Stimulated activated CD4-positive, alpha-beta T cell treated with anti-CD3 and anti-CD28 coated beads, Interleukin-4, amount 100 ng/mL, for 4 hours (primary cell): ENCODE measurements around the gene TFF1.
"Not testable (repeated sequence)": the region's sequence is repeated elsewhere in the genome, so short reads cannot be mapped to it uniquely, and the experiment has no call there.

Source experiments
- DNase-seq, 2 experiments: peaks; one replicate each; pipeline ENCODE4 v3.0.0-alpha.2; 2020

TFF1 gene

DNA sequence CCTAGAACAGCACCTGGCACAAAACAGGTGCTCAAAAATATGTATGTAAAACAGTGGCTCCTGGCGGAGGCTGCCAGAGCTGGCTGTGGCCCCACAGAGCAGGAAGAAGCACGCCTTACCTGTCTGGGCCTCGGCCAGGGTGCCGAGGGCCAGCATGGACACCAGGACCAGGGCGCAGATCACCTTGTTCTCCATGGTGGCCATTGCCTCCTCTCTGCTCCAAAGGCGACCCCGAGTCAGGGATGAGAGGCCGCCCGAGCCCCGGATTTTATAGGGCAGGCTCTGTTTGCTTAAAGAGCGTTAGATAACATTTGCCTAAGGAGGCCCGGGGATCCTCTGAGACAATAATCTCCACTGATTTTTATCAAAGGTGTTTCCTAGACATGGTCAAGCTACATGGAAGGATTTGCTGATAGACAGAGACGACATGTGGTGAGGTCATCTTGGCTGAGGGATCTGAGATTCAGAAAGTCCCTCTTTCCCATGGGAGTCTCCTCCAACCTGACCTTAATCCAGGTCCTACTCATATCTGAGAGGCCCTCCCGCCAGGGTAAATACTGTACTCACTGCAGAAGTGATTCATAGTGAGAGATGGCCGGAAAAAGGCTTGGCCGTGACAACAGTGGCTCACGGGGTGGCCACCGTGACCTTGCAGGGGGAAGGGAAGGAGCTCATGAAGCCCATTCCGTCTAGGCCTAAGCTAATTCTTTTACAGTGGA, at the start of gene TFF1:
Gene TFF1, minus strand, starts transcription at position 244 of the 719 bp plus-strand sequence. Its CDS starts 40 bp downstream, at position 204.
- no peak for DNase-seq

DNA sequence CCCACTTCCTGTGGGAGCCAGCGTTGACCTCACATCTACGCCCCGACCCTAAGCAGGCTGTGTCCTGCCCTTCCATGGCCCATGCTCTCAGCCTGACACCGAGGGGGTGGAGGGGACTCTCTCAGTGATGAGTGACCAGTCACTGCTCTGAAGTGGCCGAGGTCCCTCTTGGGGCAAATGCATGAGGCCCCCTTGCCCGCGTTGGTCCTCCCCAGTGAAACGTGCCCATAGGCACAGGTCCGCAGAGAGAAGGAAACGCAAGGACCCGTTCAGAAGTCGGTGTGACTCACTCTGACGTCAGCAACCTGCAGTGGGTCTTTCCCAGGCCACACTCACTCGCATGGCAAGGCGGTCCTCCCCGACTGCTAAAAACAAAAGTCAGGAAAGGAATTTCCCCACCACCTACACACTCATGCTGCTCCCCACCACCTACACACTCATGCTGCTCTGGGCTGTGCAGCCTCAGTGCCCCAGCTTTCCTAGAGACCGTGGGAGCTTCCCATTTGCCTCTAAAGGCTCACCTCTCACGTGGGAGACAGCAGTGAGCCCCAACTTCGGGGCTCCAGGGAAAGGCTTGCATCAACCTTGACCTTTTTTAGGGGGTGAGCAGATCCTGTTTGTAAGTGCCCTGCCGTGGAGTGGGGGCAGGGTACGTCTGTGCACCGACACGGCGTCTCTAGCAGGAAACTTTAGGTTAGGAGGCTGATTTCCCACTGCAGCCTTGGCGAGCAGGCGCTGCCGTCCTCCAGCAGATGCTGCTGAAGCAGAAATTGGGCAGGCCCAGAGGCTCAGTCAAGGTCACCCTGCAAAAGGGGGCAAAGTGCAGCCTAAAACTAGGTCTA, 48.8 kb upstream of the TFF1 start:
- DNase-seq, result peak; percentile 87 to 96

DNA sequence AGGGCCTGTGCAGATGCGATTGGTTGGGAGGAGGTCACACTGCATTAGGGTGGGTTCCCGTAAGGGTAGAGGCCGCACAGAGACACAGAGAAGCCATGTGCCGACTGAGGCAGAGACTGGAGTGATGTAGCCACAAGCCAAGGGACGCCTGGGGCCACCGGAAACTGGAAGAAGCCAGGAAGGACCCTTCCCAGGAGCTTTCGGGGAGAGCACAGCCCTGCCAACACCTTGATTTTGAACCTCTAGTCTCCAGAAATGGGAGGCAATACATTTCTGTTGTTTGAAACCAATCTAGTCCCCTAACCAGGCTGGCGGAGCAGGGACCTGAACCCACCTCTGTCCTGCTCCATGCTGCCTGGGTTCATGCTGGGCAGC, 48.2 kb upstream of the TFF1 start:
- no peak for DNase-seq

DNA sequence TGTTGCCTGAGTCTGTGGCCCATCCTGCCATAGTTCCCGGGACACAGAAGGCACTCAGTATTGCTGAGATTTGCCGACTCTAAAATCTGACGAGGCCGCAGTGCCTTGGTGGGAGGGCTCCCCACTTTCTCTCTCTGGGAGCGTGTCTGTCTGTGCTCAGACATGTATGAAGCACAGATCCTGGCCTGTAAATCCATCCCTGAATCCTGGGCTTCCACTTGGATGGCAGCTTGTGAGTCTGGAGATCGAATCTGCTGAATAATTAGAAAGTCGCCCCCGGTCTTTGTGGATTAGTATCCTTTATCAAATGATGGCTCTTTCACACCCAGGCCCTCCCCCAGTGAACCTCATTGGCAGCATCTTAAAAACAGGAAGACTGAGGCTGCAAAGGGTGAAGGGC, 47.7 kb upstream of the TFF1 start:
- DNase-seq, result no peak

DNA sequence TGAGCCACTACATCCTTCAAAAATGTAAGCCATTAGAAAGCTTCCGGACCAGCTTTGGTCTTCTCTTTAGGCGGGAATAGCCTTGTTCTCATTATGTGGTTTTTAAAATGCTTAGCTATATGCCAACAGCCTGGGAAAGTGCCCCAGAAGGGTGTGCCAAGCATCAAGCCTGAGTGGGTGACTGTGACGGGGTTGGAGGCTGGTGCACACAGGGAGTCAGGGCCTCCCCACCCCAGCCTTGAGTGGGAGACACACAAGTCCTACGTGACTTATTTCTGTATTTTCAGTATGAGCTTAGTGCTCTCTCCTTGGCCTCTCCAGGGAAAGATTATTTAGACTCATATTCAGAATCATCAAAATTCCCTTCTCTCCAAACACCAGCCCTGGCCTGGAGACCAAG, 47.2 kb upstream of the TFF1 start:
- peak; percentile 43 for DNase-seq

DNA sequence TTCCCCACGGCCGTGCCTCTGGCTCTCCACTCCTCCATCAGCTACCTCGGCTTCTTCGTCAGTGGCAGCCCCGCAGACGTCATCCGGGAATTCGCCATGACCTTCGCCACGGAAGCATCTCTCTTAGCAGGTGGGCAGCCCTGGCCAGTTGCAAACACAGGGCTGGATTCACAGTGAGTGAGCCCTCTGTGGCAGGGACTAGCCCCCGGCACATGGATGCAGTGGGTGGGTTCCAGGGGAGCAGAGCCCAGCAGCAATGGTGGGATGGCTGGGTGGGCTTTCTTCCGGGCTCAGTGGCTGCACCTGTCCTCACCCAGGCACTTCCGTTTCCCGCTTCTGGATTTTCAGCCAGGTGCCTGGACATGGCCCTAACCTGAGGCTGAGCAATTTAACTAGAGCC, 46.8 kb upstream of the TFF1 start:
- DNase-seq, result no peak

DNA sequence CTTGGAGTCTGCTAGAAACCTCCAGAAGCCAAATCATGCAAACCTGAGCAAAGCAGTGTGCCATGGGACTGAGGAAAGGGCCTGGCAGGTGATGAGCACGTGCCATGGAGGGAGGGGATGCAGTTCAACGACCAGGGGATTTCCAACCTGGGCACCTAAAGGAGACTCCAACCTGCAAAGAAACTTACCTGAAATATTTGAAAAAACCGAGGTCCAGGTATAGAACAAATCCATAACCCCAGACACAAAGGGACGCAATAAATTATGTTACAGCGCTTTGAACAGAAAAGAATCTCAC, 46.2 kb upstream of the TFF1 start:
- no peak for DNase-seq

DNA sequence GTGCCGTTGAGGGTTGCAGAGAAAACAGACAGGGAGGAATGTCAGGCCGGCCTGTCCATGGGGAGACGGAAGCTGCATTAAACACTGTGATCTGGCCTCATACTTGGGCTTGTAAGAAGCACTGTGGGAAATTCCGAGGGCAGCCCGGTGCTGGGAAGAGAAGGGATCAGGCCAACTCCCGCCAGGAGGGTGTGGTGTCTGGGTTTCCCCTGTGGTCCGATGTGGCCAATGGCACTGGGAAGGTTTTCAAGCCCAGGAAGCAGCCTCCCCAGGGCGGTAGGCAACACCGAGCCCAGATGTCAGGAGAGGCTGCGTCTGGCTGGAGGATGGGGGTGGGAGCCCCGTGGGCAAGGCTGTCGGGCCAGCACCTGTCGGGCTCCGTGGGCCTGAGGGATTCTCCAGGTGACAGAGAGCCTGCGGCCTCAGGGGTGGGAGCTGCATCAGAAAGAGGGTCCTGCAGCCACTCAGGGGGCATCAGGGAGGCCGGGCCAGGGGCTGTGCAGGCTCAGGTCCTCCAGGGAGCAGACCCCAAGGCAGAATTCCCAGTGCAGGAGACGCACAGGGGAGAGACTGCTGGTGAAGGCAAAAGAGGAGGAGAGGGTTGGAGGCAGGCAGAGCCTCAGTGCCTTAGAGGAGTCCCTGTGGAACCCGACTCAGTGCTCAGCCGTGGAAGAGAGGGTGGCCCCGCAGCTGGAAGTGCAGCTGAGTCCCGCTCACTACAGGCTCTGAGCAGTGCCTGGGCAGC, 45.7 kb upstream of the TFF1 start:
- no peak for DNase-seq

DNA sequence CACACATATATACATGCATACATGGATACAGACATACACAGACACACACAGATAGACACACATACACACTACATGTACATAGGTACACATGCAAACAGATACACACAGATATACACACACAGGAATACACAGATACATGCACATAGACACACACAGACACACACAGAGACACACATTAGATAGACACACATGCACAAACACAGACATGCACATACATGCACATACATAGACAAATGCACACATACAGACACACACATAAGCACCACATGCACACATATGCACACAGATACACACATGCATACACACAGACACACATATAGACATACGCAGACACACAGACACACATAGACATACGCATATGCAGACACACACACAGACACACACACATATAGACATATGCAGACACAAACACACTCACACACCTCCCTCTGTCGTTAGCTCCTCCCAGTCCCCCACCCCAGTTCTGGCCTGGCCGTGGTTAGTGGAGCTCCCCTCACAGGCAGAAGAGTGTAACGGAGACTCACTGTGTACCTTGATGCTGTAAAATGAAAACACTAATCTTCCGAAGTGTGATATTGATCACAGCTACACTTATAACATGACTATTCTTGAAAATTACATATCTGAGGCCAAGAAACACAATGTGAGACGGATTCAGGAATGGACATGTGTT, 45.0 kb upstream of the TFF1 start:
- no peak for DNase-seq

DNA sequence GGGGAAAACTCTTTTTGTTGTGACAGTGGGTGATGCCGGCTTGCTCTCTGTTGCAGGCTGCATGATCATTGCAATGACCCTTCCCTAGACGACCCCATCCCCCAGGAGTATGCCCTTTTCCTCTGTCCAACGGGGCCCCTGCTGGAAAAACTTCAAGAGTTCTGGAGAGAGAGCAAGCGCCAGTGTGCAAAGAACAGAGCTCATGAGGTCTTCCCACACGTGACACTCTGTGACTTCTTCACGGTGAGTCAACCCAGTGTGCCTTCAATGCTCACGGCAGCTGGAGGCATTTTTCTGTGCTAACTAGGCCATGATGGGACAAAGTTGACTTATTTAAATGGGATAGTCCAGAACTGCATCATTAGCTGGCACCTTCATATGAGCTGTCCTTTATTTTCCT, 43.0 kb upstream of the TFF1 start:
- peak in 1 of 2 experiments; percentile 38 for DNase-seq

DNA sequence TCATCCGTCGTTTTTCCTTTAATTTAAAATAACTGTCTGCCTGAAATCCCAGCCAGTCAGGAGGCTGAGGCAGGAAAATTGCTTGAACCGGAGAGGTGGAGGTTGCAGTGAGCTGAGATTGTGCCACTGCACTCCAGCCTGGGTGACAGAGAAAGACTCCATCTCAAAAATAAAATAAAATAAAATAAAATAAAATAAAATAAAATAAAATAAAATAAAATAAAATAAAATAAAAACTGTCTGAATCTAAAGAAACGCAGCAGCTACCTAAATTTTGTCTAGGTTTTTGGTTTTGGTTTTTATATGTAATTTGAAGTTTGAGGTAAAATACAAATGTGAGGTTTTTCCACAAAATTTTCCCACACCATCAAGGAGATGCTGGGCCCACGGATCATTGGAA, 42.4 kb upstream of the TFF1 start:
- DNase-seq, result not testable (repeated sequence)

DNA sequence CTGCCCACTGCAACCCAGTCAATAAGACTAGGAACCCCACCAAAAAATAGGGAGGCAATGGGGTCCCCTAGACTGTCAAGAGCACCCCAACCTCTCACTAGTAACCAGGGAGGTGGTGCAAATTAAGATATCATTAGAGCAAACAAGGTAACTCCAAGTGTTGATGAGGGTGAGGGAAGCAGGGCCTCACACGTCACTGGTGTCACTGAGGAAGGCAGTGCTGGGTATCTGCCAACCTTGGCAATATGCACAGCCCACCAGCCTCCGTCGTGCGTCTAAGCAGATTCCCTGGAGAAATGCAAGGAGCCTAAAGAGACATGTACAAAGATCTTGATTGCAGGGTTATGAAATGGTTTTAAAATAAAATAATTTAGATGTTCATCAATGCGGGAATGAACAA, 41.1 kb upstream of the TFF1 start:
- no peak for DNase-seq

DNA sequence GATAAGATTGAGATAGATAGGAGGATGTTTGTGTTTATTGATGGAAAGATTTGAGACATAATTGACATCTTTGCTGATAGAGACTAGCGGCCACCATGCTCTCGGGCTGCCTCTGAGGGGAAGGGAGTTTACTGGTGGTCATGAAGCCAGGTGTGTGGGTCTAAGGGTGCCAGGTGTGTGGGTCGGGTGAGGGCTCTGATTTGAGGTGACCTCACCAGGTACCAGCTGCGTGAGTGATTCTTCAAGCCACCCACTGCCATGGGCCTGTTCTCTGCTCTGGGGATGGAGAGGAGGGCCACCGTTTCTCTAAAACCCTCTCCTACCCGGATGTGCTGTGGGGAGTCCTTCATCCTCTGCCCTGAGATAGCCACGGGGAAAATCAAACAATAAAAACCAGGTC, 40.5 kb upstream of the TFF1 start:
- no peak for DNase-seq

DNA sequence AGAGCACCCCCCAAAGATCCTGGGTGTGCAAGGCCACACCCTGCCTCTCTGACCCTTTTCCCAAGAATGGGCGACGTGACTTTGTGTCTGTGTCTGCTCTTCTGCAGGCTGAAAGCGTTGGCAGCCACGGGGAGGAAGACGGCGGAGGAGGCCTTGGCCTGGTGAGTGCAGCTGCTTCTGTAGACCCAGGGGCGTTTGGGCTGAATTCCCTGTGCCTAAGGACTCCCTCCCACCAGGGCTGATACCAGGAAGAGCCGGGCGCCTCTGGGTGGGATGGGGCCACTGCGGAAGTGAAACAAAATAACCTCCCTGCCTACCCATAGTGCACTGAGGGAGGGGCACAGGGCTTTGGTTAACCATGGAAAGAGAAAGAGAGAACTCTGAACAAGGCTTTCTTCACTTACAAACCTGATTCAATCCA, 39.9 kb upstream of the TFF1 start:
- DNase-seq, result peak; percentile 40 to 50

DNA sequence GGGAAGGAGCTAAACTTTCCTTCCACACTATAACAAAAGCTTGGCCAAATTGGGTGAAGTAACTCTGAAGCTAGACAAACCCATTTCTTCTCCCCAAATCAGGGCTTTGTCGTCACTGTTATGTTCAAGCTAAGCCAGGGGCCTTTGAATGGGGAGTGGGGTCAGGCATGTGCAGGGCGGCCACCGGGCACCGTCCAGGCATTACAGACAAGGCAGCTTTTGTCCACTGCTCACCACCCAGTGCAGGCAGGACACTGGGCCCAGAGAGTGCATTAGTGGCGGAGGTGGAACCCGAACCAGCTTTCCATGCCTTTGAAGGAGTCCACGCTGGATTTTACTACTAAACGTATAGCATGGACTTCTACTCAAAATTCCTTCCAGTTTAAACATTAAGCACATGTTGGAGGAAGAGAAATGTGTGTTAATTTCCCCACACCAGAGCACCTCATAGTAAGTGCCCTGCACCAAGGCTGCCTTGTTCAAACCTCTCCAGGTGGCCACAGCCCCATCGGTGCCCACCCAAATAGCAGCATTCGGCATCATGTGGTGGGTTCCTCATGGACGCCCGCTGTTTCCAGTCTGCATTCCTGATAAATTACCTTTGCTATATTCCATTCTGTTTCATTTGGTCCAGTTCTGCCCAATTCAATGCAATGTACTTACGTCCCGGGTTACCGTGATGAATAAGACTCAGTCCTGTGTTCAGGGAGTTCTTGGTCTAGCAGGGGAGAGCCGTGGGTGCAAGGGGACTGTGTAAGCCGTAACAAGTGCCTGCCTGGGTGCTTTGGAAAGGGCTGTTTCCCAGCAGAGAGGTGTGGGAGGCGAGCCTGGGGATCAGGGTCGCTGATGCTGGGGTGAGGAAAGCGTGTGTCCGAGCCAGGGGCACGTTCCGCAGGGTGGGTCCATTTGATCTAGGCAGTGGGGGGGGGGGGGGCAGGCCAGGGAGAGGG, 39.0 kb upstream of the TFF1 start:
- no peak for DNase-seq

DNA sequence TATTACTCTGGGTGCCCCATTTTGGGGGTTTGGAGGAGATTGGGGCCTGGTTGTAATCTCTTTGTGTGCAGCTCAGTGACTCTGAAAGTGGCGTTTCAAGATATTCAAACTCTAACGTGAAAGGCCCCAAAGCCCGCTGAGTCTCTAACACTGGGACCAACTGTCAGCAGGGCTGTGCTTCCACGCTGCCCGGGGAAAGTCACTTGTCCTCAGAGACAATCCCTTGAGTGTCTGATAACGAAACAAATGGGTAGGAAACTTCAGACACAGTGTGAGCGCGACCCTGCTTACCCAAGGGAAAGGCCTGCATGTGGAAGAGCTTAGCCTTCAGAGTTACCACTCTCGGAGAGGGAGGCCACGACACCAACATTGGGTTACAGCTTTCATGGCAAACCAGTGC, 38.2 kb upstream of the TFF1 start:
- peak in 1 of 2 experiments; percentile 24 for DNase-seq

DNA sequence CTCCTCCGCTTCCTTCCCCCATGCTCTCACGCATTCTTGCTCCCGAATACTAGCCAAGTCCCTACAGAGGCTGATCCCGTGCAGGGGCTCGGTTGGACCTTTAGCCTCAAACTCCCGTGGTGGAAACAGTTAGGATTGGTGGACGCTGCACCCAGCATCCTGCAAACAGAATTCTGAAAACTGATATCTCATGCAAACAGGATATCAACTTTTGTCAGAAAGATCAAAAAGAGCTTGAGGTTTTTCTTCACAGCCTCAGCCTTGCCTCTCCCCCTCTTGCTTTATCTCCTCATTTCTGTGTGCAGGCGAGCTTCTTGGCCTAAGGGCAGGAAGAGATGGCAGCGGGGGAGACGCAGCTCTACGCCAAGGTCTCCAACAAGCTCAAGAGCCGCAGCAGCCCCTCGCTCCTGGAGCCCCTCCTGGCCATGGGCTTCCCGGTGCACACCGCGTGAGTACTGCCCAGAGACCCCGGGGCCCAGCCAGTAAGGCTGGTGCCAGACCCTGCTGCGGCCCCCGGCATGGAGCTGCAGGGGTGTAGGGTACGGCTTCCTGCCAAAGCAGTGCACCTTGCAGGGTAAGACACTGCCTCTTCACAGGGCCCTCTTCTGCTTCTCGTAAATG, 37.4 kb upstream of the TFF1 start, which contains the start of gene UBASH3A:
Gene UBASH3A, plus strand, starts transcription at position 292 of the 621 bp plus-strand sequence. Its CDS starts 44 bp downstream, at position 336.
- peak; percentile 21 to 35 for DNase-seq

DNA sequence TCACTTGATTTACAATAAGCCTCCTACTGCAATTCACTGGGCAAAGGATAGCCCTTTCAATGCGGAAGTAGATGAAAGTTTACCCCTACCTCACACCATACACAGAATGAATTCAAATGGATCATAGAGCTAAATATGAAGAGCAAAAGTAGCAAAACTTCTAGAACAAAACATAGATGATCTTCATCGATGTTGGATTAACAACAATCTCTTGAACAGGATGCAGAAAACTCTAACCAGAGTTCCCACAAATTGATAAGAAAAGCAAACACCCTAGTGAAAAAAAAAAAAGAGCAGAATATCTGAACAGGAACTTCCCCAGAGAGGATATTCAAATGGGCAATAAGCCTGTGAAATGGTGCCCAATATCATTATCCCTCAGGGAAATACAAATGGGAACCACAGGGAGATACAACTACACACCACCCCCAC, 35.5 kb upstream of the TFF1 start:
- DNase-seq, result no peak

DNA sequence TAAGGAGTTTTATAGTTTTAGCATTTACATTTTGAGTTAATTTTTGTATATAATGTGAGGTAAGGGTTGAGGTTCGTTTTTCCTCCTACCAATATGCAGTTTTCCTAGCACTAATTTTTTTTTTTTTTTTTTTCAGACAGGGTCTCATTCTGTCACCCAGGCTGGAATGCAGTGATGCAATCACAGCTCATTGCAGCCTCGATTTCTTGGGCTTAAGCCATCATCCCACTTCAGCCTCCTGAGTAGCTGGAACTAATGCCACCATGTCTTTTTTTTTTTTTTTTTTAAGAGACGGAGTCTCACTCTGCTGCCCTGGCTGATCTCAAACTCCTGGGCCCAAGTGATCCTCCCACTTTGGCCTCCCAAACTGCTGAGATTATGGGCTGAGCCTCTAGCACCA, 34.8 kb upstream of the TFF1 start:
- DNase-seq, result no peak

DNA sequence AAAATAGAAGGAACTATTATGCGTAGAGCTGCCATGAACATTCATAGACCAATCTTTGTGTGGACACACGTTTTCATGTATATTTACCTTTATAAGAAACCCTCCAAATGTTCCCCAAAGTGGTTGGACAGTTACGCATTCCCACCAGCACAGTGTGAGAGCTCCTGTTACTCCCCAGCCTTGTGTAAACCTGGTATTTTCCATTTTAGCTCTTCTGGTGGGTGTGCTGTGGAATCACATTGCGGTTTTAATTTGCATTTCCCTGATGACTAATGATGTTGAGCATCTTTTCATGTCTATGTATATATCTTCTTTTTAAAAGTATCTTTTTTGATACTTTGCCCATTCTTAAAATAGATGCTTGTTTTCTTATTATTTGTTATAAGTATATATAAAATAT, 34.2 kb upstream of the TFF1 start:
- no peak for DNase-seq

DNA sequence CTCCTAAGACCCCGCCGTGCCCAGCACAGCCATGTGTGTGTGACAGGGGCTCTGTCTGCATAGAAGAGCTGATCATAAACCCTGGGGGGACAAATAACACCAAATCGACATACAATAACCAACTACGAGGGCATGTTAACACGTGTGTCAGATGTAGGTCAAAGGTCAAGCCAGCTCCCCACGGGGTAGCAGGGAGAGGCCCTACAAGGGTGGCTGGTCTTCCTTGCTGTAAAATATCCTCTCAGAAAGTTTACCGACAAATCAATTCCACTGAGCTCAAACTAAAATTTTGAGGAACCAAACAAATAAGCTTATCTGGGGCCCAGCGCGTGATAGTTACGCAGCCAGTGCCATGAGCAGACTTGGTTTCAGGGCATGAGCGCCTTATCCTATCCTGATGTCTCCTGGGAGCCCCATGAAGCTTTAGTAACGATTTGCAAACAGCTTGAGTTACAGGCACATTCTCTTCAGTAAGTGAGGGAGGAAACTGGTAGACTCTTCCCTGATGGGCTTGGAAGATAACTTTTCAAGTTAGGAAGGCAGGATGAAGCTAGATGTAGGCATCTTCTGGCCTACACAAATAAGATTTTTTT, 32.2 kb upstream of the TFF1 start:
- no peak for DNase-seq
